GM21390 (cell line): ENCODE results near the gene CCDC28B.

Source experiments
- ATAC-seq: cut with Tn5 transposase; IDR thresholded peaks from one replicate; pipeline ENCODE4 v1.9.1; 2021; ENCODE audit not compliant: unreplicated experiment

Gene CCDC28B

GRCh38 chr1:32194984-32195383, 5.4 kb upstream of the CCDC28B start:
- no peak for ATAC-seq

- ATAC-seq: no peak
Observed at GRCh38 chr1:32195531-32195930, 4.9 kb upstream of the CCDC28B start.

- no peak for ATAC-seq
Observed at GRCh38 chr1:32195972-32196823, 4.2 kb upstream of the CCDC28B start.

- ATAC-seq: no peak
Observed at GRCh38 chr1:32197074-32197473, 3.3 kb upstream of the CCDC28B start.

- no peak for ATAC-seq
Observed at GRCh38 chr1:32197837-32198236, 2.6 kb upstream of the CCDC28B start.

GRCh38 chr1:32198237-32199042, 2.0 kb upstream of the CCDC28B start:
- no peak for ATAC-seq

GRCh38 chr1:32199043-32199716, 1.2 kb upstream of the CCDC28B start:
- ATAC-seq: no peak

- ATAC-seq: no peak
Observed at GRCh38 chr1:32199717-32200072, 700 bp upstream of the CCDC28B start.

GRCh38 chr1:32201011-32201855, 838 bp downstream of the CCDC28B start:
- ATAC-seq: peak; percentile 39

GRCh38 chr1:32204943-32205361, 4.6 kb downstream of the CCDC28B start:
- ATAC-seq: no peak

GRCh38 chr1:32205401-32206370, 5.3 kb downstream of the CCDC28B start, which contains the start of gene IQCC:
Gene IQCC (plus strand): TSS chr1:32205671. CDS start chr1:32205682, 11 bp downstream.
- peak; percentile 40 for ATAC-seq

GRCh38 chr1:32208469-32208868, 8.1 kb downstream of the CCDC28B start:
- ATAC-seq: no peak

GRCh38 chr1:32208891-32209328, 8.5 kb downstream of the CCDC28B start, which contains the start of gene DCDC2B:
Gene DCDC2B (plus strand): TSS chr1:32209089. CDS start chr1:32209094, 5 bp downstream.
- no peak for ATAC-seq

- no peak for ATAC-seq
Observed at GRCh38 chr1:32215629-32216480, 15.5 kb downstream of the CCDC28B start.

- ATAC-seq: no peak
Observed at GRCh38 chr1:32216566-32216965, 16.2 kb downstream of the CCDC28B start.

GRCh38 chr1:32219022-32219421, 18.6 kb downstream of the CCDC28B start:
- ATAC-seq: no peak

GRCh38 chr1:32220746-32221580, 20.6 kb downstream of the CCDC28B start:
- ATAC-seq: no peak
